GM23338 (cell line): ENCODE measurements around the gene SNTG2. TPM values are rescaled to one million over a fixed set of nuclear protein-coding genes. Genes with fewer than 3 reads are reported as not detected.
"Not testable (repeated sequence)": the region's sequence is repeated elsewhere in the genome, so short reads cannot be mapped to it uniquely, and the experiment has no call there.

Source experiments
- ATAC-seq: fragments of 200-7000 bp; cut with Tn5 transposase; 3 replicates; pipeline ENCODE4 v1.9.1; 2020
- DNase-seq: peaks from one replicate; pipeline ENCODE4 v3.0.0-alpha.2; 2015; ENCODE audit warnings: low spot score
- H2AFZ ChIP-seq: fragments of 200-600 bp; sonication (generic); 2 replicates; pipeline ENCODE4 v1.8.0; 2016; ENCODE audit warnings: antibody characterized with exemption, mild to moderate bottlenecking, moderate library complexity
- H3F3A ChIP-seq: fragments of 200-600 bp; sonication (generic); replicated peaks from 2 replicates; pipeline ENCODE4 v1.8.0; 2017; ENCODE audit warnings: antibody characterized with exemption, mixed run types, low read depth
- H3K27ac ChIP-seq: fragments of 200-600 bp; sonication (generic); 2 replicates; pipeline ENCODE4 v1.6.1; 2016; ENCODE audit warnings: low read depth
- H3K27me3 ChIP-seq: fragments of 200-600 bp; sonication (generic); 2 replicates; pipeline ENCODE4 v1.8.0; 2016; ENCODE audit warnings: mild to moderate bottlenecking, mixed run types, moderate library complexity; ENCODE audit not compliant: insufficient read depth
- H3K36me3 ChIP-seq: fragments of 200-600 bp; sonication (generic); 2 replicates; pipeline ENCODE4 v1.8.0; 2016; ENCODE audit warnings: mild to moderate bottlenecking; ENCODE audit not compliant: insufficient read depth
- H3K4me1 ChIP-seq: fragments of 200-600 bp; sonication (generic); 2 replicates; pipeline ENCODE4 v1.8.0; 2016; ENCODE audit warnings: mild to moderate bottlenecking, moderate library complexity; ENCODE audit not compliant: insufficient read depth
- H3K4me2 ChIP-seq: fragments of 200-600 bp; sonication (generic); 2 replicates; pipeline ENCODE4 v1.7.1; 2017; ENCODE audit warnings: mixed run types
- H3K4me3 ChIP-seq: fragments of 200-600 bp; sonication (generic); 2 replicates; pipeline ENCODE4 v1.6.1; 2016; ENCODE audit warnings: mixed run types
- H3K79me2 ChIP-seq: fragments of 200-600 bp; sonication (generic); replicated peaks from 2 replicates; pipeline ENCODE4 v1.8.0; 2017; ENCODE audit warnings: mild to moderate bottlenecking; ENCODE audit not compliant: insufficient read depth
- H3K9me2 ChIP-seq: fragments of 200-600 bp; sonication (generic); 2 replicates; pipeline ENCODE4 v1.8.0; 2017; ENCODE audit not compliant: insufficient read depth
- H4K20me1 ChIP-seq: fragments of 200-600 bp; sonication (generic); replicated peaks from 2 replicates; pipeline ENCODE4 v1.8.0; 2017; ENCODE audit warnings: mild to moderate bottlenecking; ENCODE audit not compliant: insufficient read depth
- H3K27ac Mint-ChIP-seq: 2 replicates; pipeline ENCODE4 v1.8.0; 2020; ENCODE audit warnings: inconsistent platforms, mild to moderate bottlenecking, moderate library complexity, mixed read lengths
- H3K27me3 Mint-ChIP-seq: 3 replicates; pipeline ENCODE4 v1.8.0; 2022; ENCODE audit warnings: low read depth, mild to moderate bottlenecking, moderate library complexity, mixed read lengths, inconsistent platforms; ENCODE audit not compliant: insufficient read depth, poor library complexity
- H3K36me3 Mint-ChIP-seq: 3 replicates; pipeline ENCODE4 v1.8.0; 2021; ENCODE audit warnings: low read depth, mild to moderate bottlenecking, inconsistent platforms, moderate library complexity, mixed read lengths
- H3K4me1 Mint-ChIP-seq: 3 replicates; pipeline ENCODE4 v1.8.0; 2020; ENCODE audit warnings: mild to moderate bottlenecking, inconsistent platforms, mixed read lengths
- H3K4me3 Mint-ChIP-seq: 3 replicates; pipeline ENCODE4 v1.8.0; 2021; ENCODE audit warnings: moderate library complexity, mild to moderate bottlenecking, inconsistent platforms, mixed read lengths
- H3K9me3 Mint-ChIP-seq: 3 replicates; pipeline ENCODE4 v1.8.0; 2020; ENCODE audit warnings: moderate library complexity, mild to moderate bottlenecking, inconsistent platforms, mixed read lengths
- CREB1 ChIP-seq: fragments of 250-450 bp; sonication (Bioruptor Pico); IDR thresholded peaks from 2 replicates; pipeline ENCODE4 v1.5.0; 2020; ENCODE audit warnings: low read depth, mild to moderate bottlenecking, moderate library complexity
- NANOG ChIP-seq: IDR thresholded peaks from 2 replicates; pipeline ENCODE4 v1.6.1; 2016; ENCODE audit warnings: antibody characterized with exemption, borderline replicate concordance
- REST ChIP-seq: IDR thresholded peaks from one replicate; pipeline ENCODE4 v1.6.1; 2018; ENCODE audit warnings: antibody characterized with exemption; ENCODE audit not compliant: unreplicated experiment
- ZNF331 ChIP-seq: fragments of 250-450 bp; sonication (Bioruptor Pico); IDR thresholded peaks from 2 replicates; pipeline ENCODE4 v1.5.0; 2020; ENCODE audit warnings: low read depth, mild to moderate bottlenecking, moderate library complexity
- ZNF462 ChIP-seq: fragments of 250-450 bp; sonication (Bioruptor Pico); IDR thresholded peaks from 2 replicates; pipeline ENCODE4 v1.5.0; 2020; ENCODE audit warnings: mild to moderate bottlenecking, moderate library complexity
- polyA plus RNA-seq: library from polyadenylated mRNA; unstranded; fragments of >200 nt; fragmentation: Nextera tagmentation; extraction: Ambion mirVana; gene quantifications from 2 replicates; pipeline ENCODE4 v1.2.1, GENCODE V29; 2016
- total RNA-seq: library from RNA; depleted of rRNA; stranded (reverse); fragments of >200 nt; shearing (Covaris generic); gene quantifications from 2 replicates; pipeline ENCODE4 v1.2.3, GENCODE V29; 2014

SNTG2 gene
- total and polyA plus RNA-seq, 2 experiments from 2014 or later, result 27.5 to 60.4 TPM

GRCh38 chr2:1132328-1132969 is 181.8 kb downstream of the SNTG2 start (continued):
- TF ChIP-seq ZNF462, result no peak
- TF ChIP-seq ZNF331 (CRISPR knock-in tag), result no peak

- ATAC-seq, H3K36me3 ChIP-seq, H3K4me3 ChIP-seq, H3K27ac Mint-ChIP-seq, H2AFZ ChIP-seq, H3K9me2 ChIP-seq, H3K4me1 ChIP-seq, H3K36me3 Mint-ChIP-seq, H3K4me2 ChIP-seq, H3K27ac ChIP-seq, H3K27me3 ChIP-seq, H3K9me3 Mint-ChIP-seq, H3F3A ChIP-seq, H3K79me2 ChIP-seq, H3K4me1 Mint-ChIP-seq, DNase-seq, H3K4me3 Mint-ChIP-seq: not testable (repeated sequence)
- H4K20me1 ChIP-seq, result 0 out of 2 replicates have a peak, but pooled peaks cover 17% of the 10 kb centered on the region
- H3K27me3 Mint-ChIP-seq, result peaks cover 12% of the 10 kb centered on the region
Observed at GRCh38 chr2:1133896-1134295, 183.2 kb downstream of the SNTG2 start.

GRCh38 chr2:1134629-1135028 is 184.0 kb downstream of the SNTG2 start:
- H3K27me3 Mint-ChIP-seq, result peaks cover 12% of the 10 kb centered on the region
- Histone ChIP-seq H3K36me3 (no peaks in the 10 kb centered on the region), H2AFZ (no peak overlapping the region), H3K79me2 (no peaks in the 10 kb centered on the region), H3K4me2 (no peak overlapping the region), H3K4me3 (no peak overlapping the region), H3K4me1 (no peaks in the 10 kb centered on the region), H3K9me2 (no peaks in the 10 kb centered on the region), H3K27ac (no peak overlapping the region), H3F3A (no peaks in the 10 kb centered on the region), H3K27me3 (no peaks in the 10 kb centered on the region), H4K20me1 (0 out of 2 replicates have a peak, but pooled peaks cover 17% of the 10 kb centered on the region)
- H3K36me3 Mint-ChIP-seq, result peaks cover 5% of the 10 kb centered on the region; the same call in 2 of the 3 replicates
- H3K27ac Mint-ChIP-seq, result no peak overlapping the region
- no peak overlapping the region for H3K4me3 Mint-ChIP-seq
- no peaks in the 10 kb centered on the region for H3K4me1 Mint-ChIP-seq
- DNase-seq (no peak), ATAC-seq (no peak)
- H3K9me3 Mint-ChIP-seq, result no peaks in the 10 kb centered on the region; the same call in 2 of the 3 replicates
- no peak for TF ChIP-seq CREB1 (CRISPR knock-in tag)
- TF ChIP-seq REST, result no peak
- TF ChIP-seq NANOG, result no peak
